ENCODE data around the gene PRR5L. TPM values are rescaled to one million over a fixed set of nuclear protein-coding genes. Genes with fewer than 3 reads are reported as not detected.

PRR5L gene
- polyA plus RNA-seq, 1 of the 3 experiments (the other 2 are of a cell fraction), result 0.46 TPM

DNA sequence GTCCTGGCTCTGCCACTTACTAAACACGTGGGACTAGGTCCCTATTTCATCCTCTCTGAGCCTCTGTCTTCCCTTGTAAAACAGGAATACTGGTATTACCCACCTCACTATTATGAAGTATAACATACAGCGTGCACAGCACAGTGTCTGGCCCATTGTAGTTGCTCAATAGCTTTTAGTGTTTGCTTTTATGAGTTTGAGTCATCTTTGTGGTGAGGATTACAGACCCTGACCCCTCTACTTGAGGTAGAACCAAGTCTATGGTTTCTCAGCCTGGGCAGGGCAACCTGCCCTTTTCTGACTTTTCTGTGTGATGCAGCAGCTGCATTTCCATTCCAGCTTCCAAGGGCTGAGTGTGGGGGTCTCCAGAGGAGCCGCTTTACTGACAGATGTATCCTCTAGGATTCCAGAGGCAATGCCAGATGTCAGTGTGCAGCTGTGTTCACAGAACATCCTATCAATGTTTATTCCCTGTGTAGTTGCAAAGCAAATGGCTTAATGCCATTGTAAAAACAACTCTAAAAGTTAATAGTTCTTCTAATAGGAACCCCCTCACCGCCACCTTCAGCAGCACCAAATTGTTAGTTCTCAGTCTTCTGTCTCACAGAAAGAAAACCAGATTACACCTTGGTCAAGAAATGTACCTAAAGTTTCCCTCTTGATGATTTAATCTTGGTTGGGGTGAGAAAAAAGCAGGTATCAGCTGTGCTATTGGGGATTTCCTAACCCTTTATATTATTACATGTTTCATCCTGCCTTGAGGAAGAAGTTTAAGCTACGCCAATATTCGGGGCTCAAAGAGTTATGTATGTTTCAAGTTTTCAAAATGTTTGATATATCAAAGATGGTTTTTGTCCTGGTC lies 16.8 kb downstream of the PRR5L start:
- Histone ChIP-seq H2AFZ (ENCODE audit: low read depth) (no peak overlapping the region), H3K27me3 (ENCODE audit: insufficient read depth) (no peaks in the 10 kb centered on the region; the same call in 1 of the 2 replicates), H3K9ac (no peak overlapping the region), H3F3A (replicated peaks; ENCODE audit: insufficient read depth) (no peaks in the 10 kb centered on the region), H4K20me1 (ENCODE audit: insufficient read depth) (no peaks in the 10 kb centered on the region), H3K4me1 (ENCODE audit: control insufficient read depth in 1 of 2, insufficient read depth in 2 of 2, low read depth in 1 of 2, low read length in 1 of 2) (no peaks in the 10 kb centered on the region), H3K4me3 (ENCODE audit: low read depth in 2 of 2, low read length in 1 of 2) (no peak overlapping the region), H3K9me2 (no peaks in the 10 kb centered on the region), H3K79me2 (ENCODE audit: insufficient read depth) (no peaks in the 10 kb centered on the region), H3K36me3 (replicated peaks in 1 of 2; ENCODE audit: control insufficient read depth in 1 of 2, insufficient read depth in 2 of 2, low read length in 1 of 2) (no peaks in the 10 kb centered on the region), H3K27ac (ENCODE audit: low read depth in 2 of 2, low read length in 1 of 2) (no peak overlapping the region), H3K9me3 (no peaks in the 10 kb centered on the region), H3K4me2 (no peak overlapping the region)
- TF ChIP-seq GABPA (IDR thresholded peaks at IDR 0.05; ENCODE audit: low read depth), result no peak
- TF ChIP-seq NFIC (IDR thresholded peaks at IDR 0.05; ENCODE audit: borderline replicate concordance), result no peak
- TF ChIP-seq EZH2phosphoT487 (IDR thresholded peaks at IDR 0.05; ENCODE audit: borderline replicate concordance, low read depth), result no peak
- no peak for TF ChIP-seq FOXJ3 (CRISPR knock-in tag; IDR thresholded peaks at IDR 0.05)
- no peak for TF ChIP-seq CHD2 (IDR thresholded peaks at IDR 0.05; ENCODE audit: low read length, partially characterized antibody)
- no peak for TF ChIP-seq TAF1 (IDR thresholded peaks at IDR 0.05; ENCODE audit: borderline replicate concordance, low read depth, low read length)
- TF ChIP-seq RXRA (IDR thresholded peaks at IDR 0.05; ENCODE audit: borderline replicate concordance, low read depth), result no peak
- TF ChIP-seq YY1 (IDR thresholded peaks at IDR 0.05; ENCODE audit: low read depth), result no peak
- no peak for TF ChIP-seq TEAD4 (IDR thresholded peaks at IDR 0.05; ENCODE audit: borderline replicate concordance, insufficient read depth)
- no peak for TF ChIP-seq FOSL2 (IDR thresholded peaks at IDR 0.05; ENCODE audit: borderline replicate concordance, low read depth)
- TF ChIP-seq RAD21 (IDR thresholded peaks at IDR 0.05; ENCODE audit: low read length), result no peak
- TF ChIP-seq, protein P1, sequence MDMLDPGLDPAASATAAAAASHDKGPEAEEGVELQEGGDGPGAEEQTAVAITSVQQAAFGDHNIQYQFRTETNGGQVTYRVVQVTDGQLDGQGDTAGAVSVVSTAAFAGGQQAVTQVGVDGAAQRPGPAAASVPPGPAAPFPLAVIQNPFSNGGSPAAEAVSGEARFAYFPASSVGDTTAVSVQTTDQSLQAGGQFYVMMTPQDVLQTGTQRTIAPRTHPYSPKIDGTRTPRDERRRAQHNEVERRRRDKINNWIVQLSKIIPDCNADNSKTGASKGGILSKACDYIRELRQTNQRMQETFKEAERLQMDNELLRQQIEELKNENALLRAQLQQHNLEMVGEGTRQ (IDR thresholded peaks at IDR 0.05; ENCODE audit: borderline replicate concordance, low read depth, low read length), result no peak
- no peak for TF ChIP-seq MXI1 (IDR thresholded peaks at IDR 0.05; ENCODE audit: low read depth, low read length)
- TF ChIP-seq, protein P2, sequence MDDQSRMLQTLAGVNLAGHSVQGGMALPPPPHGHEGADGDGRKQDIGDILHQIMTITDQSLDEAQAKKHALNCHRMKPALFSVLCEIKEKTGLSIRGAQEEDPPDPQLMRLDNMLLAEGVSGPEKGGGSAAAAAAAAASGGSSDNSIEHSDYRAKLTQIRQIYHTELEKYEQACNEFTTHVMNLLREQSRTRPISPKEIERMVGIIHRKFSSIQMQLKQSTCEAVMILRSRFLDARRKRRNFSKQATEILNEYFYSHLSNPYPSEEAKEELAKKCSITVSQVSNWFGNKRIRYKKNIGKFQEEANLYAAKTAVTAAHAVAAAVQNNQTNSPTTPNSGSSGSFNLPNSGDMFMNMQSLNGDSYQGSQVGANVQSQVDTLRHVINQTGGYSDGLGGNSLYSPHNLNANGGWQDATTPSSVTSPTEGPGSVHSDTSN (IDR thresholded peaks at IDR 0.05), result no peak
- no peak for TF ChIP-seq ELF1 (IDR thresholded peaks at IDR 0.05)
- no peak for TF ChIP-seq IRF3 (IDR thresholded peaks at IDR 0.05; ENCODE audit: low read depth, low read length)
- ChIA-PET CTCF (interaction anchor here (1.0 kb wide), 1 partner anchor 180 kb away, joined by 4 read pairs; no protein-coding TSS in a partner anchor), POLR2A (no interaction called here)
- DNase-seq, result no peak
- WGBS (ENCODE audit: low lambda C conversion rate), result 46% methylated on average over 6 of the region's 6 CpGs

Data from SK-N-SH (cell line).